Activated naive CD8-positive, alpha-beta T cell (primary cell): ENCODE data around the gene TLE6.
"Not testable (repeated sequence)": the region's sequence is repeated elsewhere in the genome, so short reads cannot be mapped to it uniquely, and the experiment has no call there.

Experiments used
- H3K27ac Mint-ChIP-seq: one replicate; pipeline ENCODE4 v1.8.0; 2021; ENCODE audit warnings: mixed read lengths
- H3K27me3 Mint-ChIP-seq: one replicate; pipeline ENCODE4 v1.8.0; 2021; ENCODE audit warnings: mixed read lengths
- H3K36me3 Mint-ChIP-seq: one replicate; pipeline ENCODE4 v1.8.0; 2021; ENCODE audit warnings: mixed read lengths
- H3K4me1 Mint-ChIP-seq: one replicate; pipeline ENCODE4 v1.8.0; 2021; ENCODE audit warnings: low read depth, mixed read lengths
- H3K4me3 Mint-ChIP-seq: one replicate; pipeline ENCODE4 v1.8.0; 2021; ENCODE audit warnings: mild to moderate bottlenecking, mixed read lengths
- H3K9me3 Mint-ChIP-seq: one replicate; pipeline ENCODE4 v1.8.0; 2021; ENCODE audit warnings: low read depth, mixed read lengths

The TLE6 gene

DNA sequence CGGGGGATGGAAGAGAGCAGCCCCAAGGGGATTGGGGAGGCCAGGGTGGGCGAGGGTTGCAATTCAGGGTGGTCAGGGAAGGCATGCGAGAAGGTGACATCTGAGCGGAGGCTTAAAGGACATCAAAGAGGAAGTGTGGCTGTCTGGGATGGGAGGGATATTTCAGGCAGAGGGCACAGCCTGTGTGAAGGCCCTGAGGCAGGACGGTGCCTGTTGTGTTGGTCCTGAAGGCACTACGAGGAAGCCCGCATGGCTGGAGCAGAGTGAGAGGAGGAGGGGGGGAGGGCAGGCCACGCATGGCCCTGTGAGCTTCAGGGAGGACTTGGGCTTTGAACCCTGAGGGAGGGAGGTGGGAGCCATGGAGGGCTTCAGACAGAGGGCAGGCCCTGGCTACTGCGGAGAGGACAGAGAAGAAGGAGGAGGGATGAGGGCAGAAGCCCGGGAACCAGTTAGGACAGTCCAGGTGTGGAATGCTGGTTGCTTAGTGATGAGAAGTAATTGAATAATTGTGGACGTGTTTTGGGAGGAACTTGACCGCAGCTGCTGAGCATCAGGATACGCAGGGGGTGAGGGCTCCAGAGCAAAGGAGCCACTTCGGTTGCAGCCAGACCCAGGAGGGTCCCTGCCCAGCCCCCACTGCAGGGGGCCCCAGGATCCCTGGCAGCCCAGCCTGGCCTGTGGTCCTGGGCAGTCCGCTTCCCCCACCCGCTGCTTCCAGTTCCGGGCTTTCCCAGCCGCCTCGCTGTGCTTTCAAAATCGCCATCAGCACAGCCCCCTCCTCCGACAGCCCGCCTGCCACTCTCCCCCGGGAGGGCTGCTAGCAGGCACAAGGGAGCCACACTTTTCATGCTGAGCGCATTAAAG, 6.2 kb downstream of the TLE6 start:
- Mint-ChIP-seq H3K27ac (no peak overlapping the region), H3K4me3 (no peak overlapping the region), H3K4me1 (no peaks in the 10 kb centered on the region), H3K9me3 (no peaks in the 10 kb centered on the region), H3K27me3 (peaks cover 1% of the 10 kb centered on the region), H3K36me3 (no peaks in the 10 kb centered on the region)

DNA sequence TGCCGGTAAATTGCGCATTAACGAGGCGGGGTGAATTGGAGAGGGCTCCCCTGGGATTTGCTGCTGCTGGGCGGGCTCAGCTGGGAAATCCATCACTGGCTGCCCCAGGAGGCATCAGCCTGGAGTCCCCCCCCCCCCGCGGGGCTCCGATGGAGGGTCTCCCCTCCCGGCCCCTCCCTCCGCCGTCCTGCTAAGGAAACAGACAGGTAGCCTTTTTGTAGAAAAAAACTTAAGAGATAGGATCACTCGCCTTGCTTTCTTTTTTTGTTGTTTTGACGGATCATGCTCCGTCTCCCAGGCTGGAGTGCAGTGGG, 6.8 kb downstream of the TLE6 start:
- Mint-ChIP-seq H3K4me3 (no peak overlapping the region), H3K27me3 (peaks cover 1% of the 10 kb centered on the region), H3K36me3 (no peaks in the 10 kb centered on the region), H3K4me1 (no peaks in the 10 kb centered on the region), H3K27ac (no peak overlapping the region), H3K9me3 (no peaks in the 10 kb centered on the region)

GRCh38 chr19:2986951-2987524, 9.7 kb downstream of the TLE6 start:
- no peak overlapping the region for H3K27ac Mint-ChIP-seq
- H3K27me3 Mint-ChIP-seq, result peaks cover 1% of the 10 kb centered on the region
- H3K4me1 Mint-ChIP-seq, result no peaks in the 10 kb centered on the region
- H3K4me3 Mint-ChIP-seq, result no peak overlapping the region
- H3K36me3 Mint-ChIP-seq, result no peaks in the 10 kb centered on the region
- no peaks in the 10 kb centered on the region for H3K9me3 Mint-ChIP-seq

DNA sequence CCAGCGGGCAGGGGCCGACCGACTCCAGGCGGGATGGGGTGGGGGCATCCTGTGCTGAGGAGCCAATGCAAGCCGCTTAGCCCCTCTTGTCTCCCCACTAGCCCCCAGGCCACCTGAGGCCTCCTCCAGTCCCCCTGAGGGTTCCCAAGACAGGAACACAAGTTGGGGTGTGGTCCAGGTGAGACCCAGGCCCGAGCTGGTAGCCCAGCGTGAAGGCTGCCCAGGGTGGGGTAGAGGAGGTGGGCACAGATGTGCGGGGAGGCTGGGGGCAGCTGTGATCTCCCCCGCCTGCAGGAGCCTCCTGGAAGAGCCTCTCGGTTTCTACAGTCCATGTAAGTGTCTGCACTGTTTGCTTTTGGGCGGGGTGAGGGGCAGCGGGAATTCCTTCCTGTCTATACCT, 10.4 kb downstream of the TLE6 start:
- H3K4me1 Mint-ChIP-seq, result no peaks in the 10 kb centered on the region
- no peak overlapping the region for H3K4me3 Mint-ChIP-seq
- H3K36me3 Mint-ChIP-seq, result no peaks in the 10 kb centered on the region
- peaks cover 1% of the 10 kb centered on the region for H3K27me3 Mint-ChIP-seq
- no peaks in the 10 kb centered on the region for H3K9me3 Mint-ChIP-seq
- H3K27ac Mint-ChIP-seq, result no peak overlapping the region

DNA sequence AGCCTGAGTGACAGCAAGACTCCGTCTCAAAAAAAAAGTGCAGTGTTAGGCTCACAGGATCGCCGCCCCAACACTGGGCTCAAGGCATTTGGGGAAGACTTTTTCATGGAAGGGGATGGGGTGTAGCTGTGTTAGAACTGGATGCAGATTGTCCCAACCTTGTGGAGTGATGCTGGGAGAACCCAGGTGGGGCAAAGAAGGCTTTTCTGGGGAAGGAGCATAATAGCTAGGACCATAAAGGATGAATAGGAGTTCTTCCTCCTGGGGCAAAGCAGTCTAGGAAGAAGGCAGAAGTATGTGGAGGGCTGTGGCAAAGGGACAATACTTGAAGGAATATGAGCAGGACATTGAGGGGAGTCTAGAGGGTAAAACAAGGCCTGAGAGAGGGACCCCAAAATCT, 11.2 kb downstream of the TLE6 start:
- Mint-ChIP-seq H3K4me1 (no peaks in the 10 kb centered on the region), H3K27me3 (no peaks in the 10 kb centered on the region), H3K4me3 (no peak overlapping the region), H3K9me3 (no peaks in the 10 kb centered on the region), H3K27ac (no peak overlapping the region), H3K36me3 (no peaks in the 10 kb centered on the region)

GRCh38 chr19:2989236-2989946, 12.0 kb downstream of the TLE6 start:
- no peak overlapping the region for H3K4me3 Mint-ChIP-seq
- H3K27me3 Mint-ChIP-seq, result no peaks in the 10 kb centered on the region
- H3K27ac Mint-ChIP-seq, result no peak overlapping the region
- no peaks in the 10 kb centered on the region for H3K36me3 Mint-ChIP-seq
- H3K9me3 Mint-ChIP-seq, result no peaks in the 10 kb centered on the region
- no peaks in the 10 kb centered on the region for H3K4me1 Mint-ChIP-seq

- H3K4me3 Mint-ChIP-seq, H3K4me1 Mint-ChIP-seq, H3K9me3 Mint-ChIP-seq, H3K27me3 Mint-ChIP-seq, H3K27ac Mint-ChIP-seq, H3K36me3 Mint-ChIP-seq: not testable (repeated sequence)
Observed at GRCh38 chr19:2992333-2992732, 15.0 kb downstream of the TLE6 start.

DNA sequence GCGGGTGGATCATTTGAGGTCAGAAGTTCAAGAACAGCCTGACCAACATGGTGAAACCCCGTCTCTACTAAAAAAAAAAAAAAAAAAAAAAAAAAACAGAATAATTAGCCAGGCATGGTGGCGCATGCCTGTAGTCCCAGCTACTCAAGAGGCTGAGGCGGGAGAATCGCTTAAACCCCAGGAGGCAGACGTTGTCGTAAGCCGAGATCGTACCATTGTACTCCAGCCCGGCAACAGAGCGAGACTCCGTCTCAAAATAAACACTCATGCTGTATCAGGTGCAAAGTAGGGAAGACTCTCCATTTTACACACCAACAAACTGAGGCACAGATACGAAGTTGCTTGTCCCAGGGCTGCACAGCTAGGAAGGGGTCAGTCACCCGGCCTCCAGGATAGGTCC, 15.6 kb downstream of the TLE6 start:
- H3K9me3 Mint-ChIP-seq, result no peaks in the 10 kb centered on the region
- H3K36me3 Mint-ChIP-seq, result no peaks in the 10 kb centered on the region
- no peaks in the 10 kb centered on the region for H3K4me1 Mint-ChIP-seq
- H3K27me3 Mint-ChIP-seq, result no peaks in the 10 kb centered on the region
- H3K27ac Mint-ChIP-seq, result no peak overlapping the region
- no peak overlapping the region for H3K4me3 Mint-ChIP-seq

GRCh38 chr19:2993579-2993978, 16.2 kb downstream of the TLE6 start:
- no peak overlapping the region for H3K4me3 Mint-ChIP-seq
- H3K9me3 Mint-ChIP-seq, result no peaks in the 10 kb centered on the region
- no peak overlapping the region for H3K27ac Mint-ChIP-seq
- H3K27me3 Mint-ChIP-seq, result no peaks in the 10 kb centered on the region
- no peaks in the 10 kb centered on the region for H3K36me3 Mint-ChIP-seq
- H3K4me1 Mint-ChIP-seq, result no peaks in the 10 kb centered on the region

GRCh38 chr19:2994588-2995131, 17.3 kb downstream of the TLE6 start:
- no peaks in the 10 kb centered on the region for H3K27me3 Mint-ChIP-seq
- no peak overlapping the region for H3K4me3 Mint-ChIP-seq
- no peaks in the 10 kb centered on the region for H3K4me1 Mint-ChIP-seq
- no peaks in the 10 kb centered on the region for H3K9me3 Mint-ChIP-seq
- peaks cover 3% of the 10 kb centered on the region for H3K36me3 Mint-ChIP-seq
- H3K27ac Mint-ChIP-seq, result no peak overlapping the region

DNA sequence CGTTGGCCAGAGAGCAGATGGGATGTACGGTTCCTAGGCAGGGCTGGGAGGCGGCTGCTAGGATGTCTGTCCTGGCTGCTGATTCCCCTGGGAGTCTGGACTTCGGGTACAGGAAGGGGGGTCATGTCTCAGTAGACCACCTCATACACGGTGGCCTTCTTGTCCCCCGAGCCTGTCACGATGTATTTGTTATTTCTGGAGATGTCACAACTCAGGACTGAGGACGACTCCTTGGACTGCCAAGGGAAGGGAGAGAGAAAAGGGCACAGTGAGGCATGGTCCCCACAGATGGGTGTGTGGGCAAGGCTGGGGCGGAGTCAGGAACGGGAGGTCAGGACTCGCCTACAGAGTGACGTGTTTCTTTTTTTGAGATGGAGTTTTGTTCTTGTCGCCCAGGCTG, 20.4 kb downstream of the TLE6 start:
- Mint-ChIP-seq H3K27me3 (no peaks in the 10 kb centered on the region), H3K36me3 (peaks cover 6% of the 10 kb centered on the region), H3K9me3 (no peaks in the 10 kb centered on the region), H3K4me1 (no peaks in the 10 kb centered on the region), H3K27ac (no peak overlapping the region), H3K4me3 (no peak overlapping the region)

DNA sequence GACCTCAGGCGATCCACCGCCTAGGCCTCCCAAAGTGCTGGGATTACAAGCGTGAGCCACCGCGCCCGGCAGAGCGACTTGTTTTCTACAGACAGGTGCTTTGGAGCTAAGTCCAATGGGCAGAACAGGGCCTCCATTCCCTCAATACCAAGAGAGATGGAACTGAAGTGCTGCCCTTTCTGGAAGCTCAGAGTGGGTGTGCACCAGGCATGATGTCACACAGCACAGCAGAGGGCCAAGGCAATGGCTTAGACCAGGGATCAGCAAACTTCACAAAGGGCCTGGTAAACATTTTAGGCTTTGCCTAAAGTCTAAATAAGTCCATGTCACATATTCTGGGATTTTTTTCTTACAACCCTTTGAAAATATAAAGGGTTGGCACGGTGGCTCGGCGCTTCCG, 21.3 kb downstream of the TLE6 start:
- H3K27ac Mint-ChIP-seq, result no peak overlapping the region
- no peaks in the 10 kb centered on the region for H3K9me3 Mint-ChIP-seq
- H3K27me3 Mint-ChIP-seq, result no peaks in the 10 kb centered on the region
- no peaks in the 10 kb centered on the region for H3K4me1 Mint-ChIP-seq
- no peak overlapping the region for H3K4me3 Mint-ChIP-seq
- peaks cover 6% of the 10 kb centered on the region for H3K36me3 Mint-ChIP-seq

DNA sequence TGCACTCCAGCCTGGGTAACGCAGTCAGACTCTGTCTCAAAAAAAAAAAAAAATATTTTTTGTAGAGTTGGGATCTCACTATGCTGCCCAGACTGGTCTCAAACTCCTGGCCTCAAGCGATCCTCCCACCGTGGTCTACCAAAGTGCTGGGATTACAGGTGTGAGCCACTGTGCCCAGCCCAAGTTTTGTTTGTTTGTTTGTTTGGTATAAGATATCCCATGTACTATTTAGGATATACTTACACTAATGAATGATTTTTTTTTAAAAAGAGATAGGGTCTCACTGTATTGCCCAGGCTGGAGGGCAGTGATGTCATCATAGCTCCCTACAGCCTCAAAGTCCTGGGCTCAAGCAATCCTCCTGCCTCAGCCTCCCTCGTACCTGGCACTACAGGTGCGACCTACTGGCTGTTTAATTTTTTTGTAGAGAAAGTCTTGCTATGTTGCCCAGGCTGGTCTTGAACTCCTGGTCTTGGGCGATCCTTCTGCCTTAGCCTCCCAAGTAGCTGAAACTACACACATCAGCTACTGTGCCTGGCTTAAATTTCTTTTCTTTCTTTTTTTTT, 24.0 kb downstream of the TLE6 start:
- no peaks in the 10 kb centered on the region for H3K9me3 Mint-ChIP-seq
- H3K4me3 Mint-ChIP-seq, result no peak overlapping the region
- no peaks in the 10 kb centered on the region for H3K4me1 Mint-ChIP-seq
- H3K27ac Mint-ChIP-seq, result no peak overlapping the region
- peaks cover 6% of the 10 kb centered on the region for H3K36me3 Mint-ChIP-seq
- H3K27me3 Mint-ChIP-seq, result no peaks in the 10 kb centered on the region

DNA sequence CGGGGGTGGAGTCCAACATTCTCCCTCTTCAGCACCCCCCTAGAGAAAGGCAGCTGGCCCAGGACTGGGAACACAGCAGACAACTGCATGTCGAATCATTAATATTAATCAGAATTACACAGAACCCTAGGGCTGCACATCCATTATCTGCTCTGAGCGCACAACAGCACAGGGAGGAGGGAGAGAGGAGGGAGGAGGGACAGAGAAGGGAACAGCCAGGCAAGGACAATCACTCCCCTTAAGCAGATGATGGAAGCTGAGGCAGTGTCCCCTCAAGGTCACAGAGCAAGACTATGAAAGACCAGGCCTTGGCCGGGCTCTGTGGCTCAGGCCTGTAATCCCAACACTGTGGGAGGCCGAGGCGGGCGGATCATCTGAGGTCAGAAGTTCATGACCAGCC, 25.7 kb downstream of the TLE6 start:
- no peak overlapping the region for H3K27ac Mint-ChIP-seq
- H3K4me1 Mint-ChIP-seq, result no peaks in the 10 kb centered on the region
- no peaks in the 10 kb centered on the region for H3K9me3 Mint-ChIP-seq
- H3K4me3 Mint-ChIP-seq, result no peak overlapping the region
- peaks cover 6% of the 10 kb centered on the region for H3K36me3 Mint-ChIP-seq
- H3K27me3 Mint-ChIP-seq, result no peaks in the 10 kb centered on the region

DNA sequence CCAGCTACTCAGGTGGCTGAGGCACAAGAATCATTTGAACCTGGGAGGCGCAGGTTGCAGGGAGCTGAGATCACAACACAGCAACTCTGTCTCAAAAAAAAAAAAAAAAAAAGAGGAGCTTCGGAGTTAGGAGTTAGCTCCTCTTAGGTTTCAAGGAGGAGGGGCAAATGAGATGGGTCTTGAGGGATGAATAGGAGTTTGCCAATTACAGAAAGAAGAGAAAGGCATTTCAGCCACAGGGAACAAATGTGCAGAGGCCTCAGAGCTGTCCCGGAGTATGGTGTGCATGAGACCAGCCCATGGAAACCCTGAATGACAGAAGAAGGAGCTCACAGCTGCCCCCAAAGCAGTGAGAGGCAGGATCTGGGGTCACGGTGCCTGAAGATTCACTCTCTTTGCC, 27.2 kb downstream of the TLE6 start:
- Mint-ChIP-seq H3K4me3 (no peak overlapping the region), H3K4me1 (no peaks in the 10 kb centered on the region), H3K36me3 (peaks cover 3% of the 10 kb centered on the region), H3K9me3 (no peaks in the 10 kb centered on the region), H3K27me3 (no peaks in the 10 kb centered on the region), H3K27ac (no peak overlapping the region)
